Stimulated activated CD8-positive, alpha-beta memory T cell treated with anti-CD3 and anti-CD28 coated beads, Interleukin-4, amount 100 ng/mL, for 1 hour (primary cell): Measurements from ENCODE around the gene CTU1.
"Not testable (repeated sequence)": the region's sequence is repeated elsewhere in the genome, so short reads cannot be mapped to it uniquely, and the experiment has no call there.

ENCODE experiments used
- DNase-seq, 2 donors: peaks; one replicate each; pipeline ENCODE4 v3.0.0-alpha.2; 2020; ENCODE audit warnings: low read depth in 2 of 2, low spot score in 1 of 2

CTU1 gene

GRCh38 chr19:51108066-51108804, at the start of gene CTU1:
Gene CTU1 (minus strand): TSS chr19:51108409. CDS start chr19:51104569, 3,840 bp downstream.
- peak; percentile 90 to 97 for DNase-seq

DNA sequence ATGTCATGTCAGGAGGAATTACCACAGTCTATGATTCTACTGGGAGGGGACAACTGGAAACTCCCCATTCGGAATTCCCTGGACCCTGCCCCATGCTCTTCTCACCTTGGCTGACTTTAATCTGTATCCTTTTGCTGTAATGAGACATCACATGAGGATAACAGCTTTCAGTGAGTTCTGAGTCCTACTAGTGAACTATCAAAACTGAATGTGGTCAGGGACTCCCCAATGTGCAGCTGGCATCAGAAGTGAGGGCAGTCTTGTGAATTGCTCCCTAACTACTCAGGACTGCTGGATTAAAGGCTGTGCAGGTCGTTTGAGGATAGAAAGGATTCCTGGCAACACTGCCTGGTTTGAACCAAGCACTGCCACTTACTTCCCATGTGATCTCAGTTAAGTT, 49.1 kb upstream of the CTU1 start:
- DNase-seq, result no peak

- no peak for DNase-seq
Measured at GRCh38 chr19:51156710-51157109, 48.5 kb upstream of the CTU1 start.

GRCh38 chr19:51150627-51151026, 42.4 kb upstream of the CTU1 start:
- no peak for DNase-seq

DNA sequence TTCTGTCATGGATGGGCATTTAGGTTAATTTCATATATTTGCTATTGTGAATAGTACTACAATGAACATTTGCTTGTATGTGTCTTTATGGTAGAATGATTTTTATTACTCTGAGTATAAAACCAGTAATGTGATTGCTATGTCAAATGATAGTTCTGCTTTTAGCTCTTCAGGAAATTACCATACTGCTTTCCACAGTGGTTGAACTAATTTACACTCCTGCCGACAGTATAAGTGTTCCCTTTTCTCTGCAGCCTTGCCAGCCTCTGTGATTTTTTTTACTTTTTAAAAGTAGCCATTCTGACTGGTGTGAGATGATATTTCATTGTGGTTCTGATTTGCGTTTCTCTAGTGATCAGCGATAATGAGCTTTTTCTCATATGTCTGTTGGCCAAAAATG, 40.4 kb upstream of the CTU1 start:
- DNase-seq, result no peak

DNA sequence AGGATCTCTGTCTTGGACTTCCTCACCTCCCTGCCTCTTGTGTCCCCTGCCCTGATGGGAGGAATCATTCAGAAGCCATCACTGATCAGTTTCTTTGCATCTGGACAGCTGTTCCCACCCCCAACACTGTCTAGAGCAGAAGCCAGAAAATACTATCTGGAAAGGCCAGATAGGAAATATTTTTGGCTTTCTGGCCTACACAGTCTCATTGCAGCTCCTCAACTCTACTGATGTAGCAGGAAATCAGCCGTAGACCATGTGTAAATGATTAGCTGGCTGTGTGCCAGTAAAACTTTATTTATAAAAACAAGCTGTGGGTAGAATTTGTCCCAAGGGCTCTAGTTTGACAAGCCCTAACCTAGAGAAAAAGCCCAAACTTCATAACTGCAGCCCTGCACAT, 39.5 kb upstream of the CTU1 start:
- DNase-seq, result no peak

DNA sequence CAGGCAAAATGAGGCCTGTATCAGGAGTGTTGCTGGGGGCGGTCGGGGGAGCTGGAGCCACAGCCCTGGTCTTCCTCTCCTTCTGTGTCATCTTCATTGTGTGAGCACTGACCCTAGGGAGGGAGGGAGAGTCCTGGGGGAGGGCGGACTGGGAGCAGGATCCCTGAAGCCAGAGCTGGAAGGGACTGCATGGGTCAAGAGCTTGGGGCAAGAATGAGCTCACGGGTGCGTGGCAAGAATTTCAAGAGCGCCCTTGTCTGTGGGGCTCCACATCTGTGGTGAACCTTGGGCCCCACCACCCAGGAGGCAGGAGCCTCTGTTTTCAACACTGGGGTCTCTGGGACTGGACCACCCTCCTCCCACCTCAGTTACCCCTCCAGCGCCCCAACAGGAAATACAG, 38.5 kb upstream of the CTU1 start:
- no peak for DNase-seq

DNA sequence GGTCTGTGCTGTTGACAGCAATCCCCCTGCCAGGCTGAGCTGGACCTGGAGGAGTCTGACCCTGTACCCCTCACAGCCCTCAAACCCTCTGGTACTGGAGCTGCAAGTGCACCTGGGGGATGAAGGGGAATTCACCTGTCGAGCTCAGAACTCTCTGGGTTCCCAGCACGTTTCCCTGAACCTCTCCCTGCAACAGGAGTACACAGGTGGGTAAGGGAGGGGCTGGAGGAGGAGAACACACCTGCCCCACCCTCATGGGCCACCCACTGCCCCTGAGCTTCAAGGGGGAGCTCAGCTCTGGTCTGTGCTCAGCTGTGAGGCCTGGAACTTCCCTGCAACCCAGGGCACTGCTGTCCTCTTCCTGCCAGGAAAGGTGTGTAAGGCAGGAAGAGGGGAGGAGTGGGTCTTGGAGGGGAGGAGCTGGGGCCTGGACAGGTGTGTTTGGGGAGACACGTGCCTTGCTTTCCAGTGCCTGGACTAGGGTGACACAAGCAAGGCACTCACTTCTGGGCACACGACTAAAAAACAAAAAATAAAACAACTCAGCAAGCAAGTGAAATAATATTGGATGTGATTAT, 37.8 kb upstream of the CTU1 start:
- DNase-seq, result no peak

- DNase-seq, result no peak
Measured at GRCh38 chr19:51144482-51145045, 36.4 kb upstream of the CTU1 start.

DNA sequence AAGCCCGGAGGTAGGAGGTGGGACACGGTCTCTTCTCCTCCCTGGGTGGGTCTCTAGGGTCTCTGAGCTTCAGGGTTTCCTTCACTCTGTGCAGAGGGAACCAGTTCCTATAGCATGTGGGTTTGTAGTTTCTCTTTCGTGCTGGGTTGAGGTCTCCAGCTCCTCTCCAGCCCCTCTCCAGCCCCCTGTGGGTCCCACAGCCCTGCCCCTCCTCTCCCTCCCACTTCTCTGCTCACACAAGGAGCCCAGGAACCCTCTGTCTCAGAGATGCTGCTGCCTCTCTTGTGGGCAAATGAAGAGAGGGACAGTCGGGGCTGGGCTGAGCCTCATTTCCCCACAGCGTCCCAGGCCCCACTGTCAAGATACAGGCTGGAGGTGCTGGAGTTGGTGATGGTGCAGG, 35.3 kb upstream of the CTU1 start:
- no peak for DNase-seq

DNA sequence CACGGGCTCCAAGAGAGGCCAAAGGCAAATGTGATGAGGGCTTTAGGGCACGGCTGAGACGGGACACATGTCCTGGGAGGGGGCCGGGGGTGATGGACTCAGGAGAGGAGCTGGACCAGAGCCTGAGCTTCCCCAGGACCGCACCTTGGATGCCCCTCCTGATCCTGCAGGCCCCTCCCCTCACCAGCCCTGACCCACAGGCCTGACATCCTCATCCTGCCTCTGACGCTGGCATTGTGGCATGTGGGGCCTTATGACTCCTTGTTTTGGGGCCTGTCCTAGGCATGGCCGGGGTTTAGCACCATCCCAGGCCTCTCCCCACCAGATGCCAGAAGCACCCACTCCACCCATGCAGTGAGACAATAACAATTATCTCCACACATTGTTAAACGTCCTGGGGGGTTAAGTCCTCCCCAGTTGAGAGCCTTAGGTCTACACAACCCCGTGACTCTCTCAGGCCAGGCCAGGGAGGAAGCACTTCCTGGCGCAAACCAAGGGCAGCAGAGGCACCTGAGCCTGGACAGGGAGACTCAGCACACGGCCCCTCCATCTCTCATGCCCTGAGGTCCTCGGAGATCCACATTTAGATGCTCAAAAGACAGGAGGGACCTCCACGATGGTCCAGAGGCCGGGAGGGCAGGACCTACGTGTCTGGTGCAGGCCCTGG, 34.7 kb upstream of the CTU1 start:
- DNase-seq, result not testable (repeated sequence)

- no peak for DNase-seq
Measured at GRCh38 chr19:51142119-51142518, 33.9 kb upstream of the CTU1 start, which contains the start of gene SIGLEC7. Gene SIGLEC7 (plus strand): TSS chr19:51142301. CDS start chr19:51142370, 69 bp downstream.

DNA sequence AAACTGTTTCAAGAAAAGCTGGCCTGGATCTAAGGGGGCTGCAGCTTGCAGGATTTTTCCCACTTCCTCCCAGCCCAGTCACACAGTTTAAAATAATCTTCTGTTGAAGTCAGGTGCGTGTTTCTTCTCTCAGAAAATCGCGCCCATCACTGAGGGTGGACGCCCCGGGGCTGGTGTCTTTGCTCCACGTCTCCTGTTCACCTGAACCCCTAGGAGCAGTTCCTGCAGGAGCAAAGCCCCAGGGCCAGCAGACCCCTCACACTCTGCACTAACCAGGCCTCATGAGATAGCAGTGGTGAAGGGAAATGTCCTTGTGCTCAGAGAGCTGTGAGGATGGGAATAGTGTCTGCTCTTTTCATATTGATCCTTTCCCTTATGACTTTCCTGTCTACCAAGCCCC, 33.0 kb upstream of the CTU1 start:
- DNase-seq, result no peak

GRCh38 chr19:51140441-51140840, 32.2 kb upstream of the CTU1 start:
- no peak for DNase-seq

DNA sequence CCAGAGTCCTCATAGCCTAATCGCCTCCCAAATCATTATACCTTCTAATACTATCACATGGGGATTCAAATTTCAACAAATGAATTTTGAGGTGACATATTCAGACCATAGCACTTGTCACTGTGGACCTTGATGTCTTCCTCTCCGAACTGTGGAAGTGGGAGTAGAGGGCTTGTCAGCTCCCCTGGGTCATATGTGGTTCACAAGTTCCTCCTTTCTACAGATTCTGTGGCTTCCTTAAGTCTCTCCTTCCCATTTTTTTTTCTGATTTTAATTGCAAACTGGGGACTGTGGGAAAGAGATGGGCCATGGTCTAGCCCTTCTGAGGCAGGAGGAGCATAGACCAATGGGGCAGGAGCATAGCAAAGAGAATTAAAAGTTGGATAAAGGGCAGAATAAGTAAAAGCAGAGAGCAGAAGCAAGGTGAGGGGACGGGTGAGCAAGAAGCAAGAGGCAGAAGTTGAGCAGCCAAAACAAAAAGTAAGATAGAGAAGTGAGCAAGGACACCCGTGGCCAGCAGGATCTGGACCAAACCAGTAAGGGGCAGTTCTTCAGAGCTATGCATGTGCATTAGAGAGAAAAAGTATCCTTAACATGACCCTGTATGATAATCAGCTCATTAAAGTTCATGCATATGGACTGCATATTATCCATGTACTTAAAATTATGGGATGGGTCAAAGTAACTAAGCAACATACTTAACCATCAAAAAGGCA, 31.2 kb upstream of the CTU1 start:
- no peak for DNase-seq

GRCh38 chr19:51138549-51138979, 30.4 kb upstream of the CTU1 start:
- DNase-seq, result no peak

DNA sequence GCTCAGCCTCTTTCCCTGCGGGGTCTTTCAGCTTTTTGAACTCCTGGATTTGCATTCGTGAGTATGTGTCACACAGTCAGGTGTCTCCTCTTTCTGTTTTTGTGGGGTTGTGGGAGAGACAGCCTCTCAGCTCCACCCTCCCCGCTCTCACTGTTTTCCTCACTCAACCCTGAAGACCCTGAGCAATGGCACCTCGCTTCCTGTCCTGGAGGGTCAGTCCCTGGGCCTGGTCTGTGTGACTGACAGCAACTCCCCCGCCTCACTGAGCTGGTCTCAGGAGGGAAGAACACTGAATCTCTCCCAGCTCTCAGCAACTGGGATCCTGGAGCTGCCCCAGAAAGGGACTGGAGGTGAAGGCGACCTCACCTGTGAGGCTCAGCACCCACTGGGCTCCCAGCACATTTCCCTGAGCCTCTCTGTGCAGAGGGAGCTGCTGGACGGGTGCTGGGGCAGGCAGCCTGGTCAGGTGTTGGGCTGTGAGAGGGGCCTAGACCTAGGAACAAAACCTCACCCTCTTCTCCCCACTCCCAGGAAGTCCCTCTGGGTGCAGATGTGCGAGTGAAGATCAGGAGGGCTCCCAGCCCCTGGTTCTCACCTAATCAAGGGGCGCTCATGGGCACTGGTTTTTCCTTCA, 29.7 kb upstream of the CTU1 start:
- no peak for DNase-seq

GRCh38 chr19:51136851-51137551, 28.8 kb upstream of the CTU1 start:
- DNase-seq, result no peak

DNA sequence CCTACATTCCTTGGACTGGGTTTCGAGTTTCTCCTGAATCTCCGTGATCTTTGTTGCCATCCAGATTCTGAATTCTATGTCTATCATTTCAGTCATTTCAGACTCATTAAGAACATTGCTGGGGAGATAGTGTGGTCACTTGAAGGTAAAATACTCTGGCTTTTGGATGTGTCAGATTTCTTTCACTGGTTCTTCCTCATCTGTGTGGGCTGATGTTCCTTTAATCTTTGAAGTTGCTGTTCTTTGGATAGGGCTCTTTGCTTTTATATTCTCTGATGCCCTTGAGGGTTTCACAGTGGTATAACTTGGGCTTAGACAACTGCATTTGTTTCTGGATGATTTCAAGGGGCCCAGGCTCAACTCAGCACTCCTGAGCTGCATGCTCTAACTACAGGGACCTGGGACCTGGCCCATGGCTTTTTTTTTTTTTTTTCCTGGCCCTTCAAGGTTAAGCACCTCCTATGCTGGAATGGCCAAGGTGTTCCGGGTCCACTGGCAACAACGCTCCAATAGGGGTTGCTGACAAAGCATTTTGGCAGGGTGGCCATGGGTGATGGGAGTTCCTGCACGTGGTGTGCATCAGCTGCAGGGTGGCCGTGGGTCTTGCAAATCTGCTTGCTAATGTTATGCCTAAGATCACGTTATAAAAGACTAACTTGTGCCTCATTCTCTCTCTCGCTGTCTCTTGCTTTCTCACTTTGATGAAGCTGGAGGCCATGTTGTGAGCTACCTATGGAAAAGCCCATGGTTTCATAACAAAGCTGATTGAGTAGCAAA, 28.0 kb upstream of the CTU1 start:
- DNase-seq, result no peak

GRCh38 chr19:51135004-51135403, 26.8 kb upstream of the CTU1 start:
- DNase-seq, result no peak
